BJ (cell line): Measurements from ENCODE around the gene REEP6. TPM values are rescaled to one million over a fixed set of nuclear protein-coding genes. Genes with fewer than 3 reads are reported as not detected.
"Not testable (repeated sequence)": the region's sequence is repeated elsewhere in the genome, so short reads cannot be mapped to it uniquely, and the experiment has no call there.

Experiments used
- CTCF ChIA-PET: fragments of 350-600 bp; formaldehyde crosslinking; extraction: SDS; loops from one replicate; lab custom pipeline; 2021; ENCODE audit warnings: antibody characterized with exemption, inconsistent platforms; lab: Yijun Ruan, JAX
- POLR2A ChIA-PET: fragments of 300-600 bp; sonication (Branson Sonifier 250); formaldehyde crosslinking; extraction: SDS; loops from one replicate; lab custom pipeline; 2021; ENCODE audit warnings: antibody characterized with exemption; lab: Charles Lee
- DNase-seq: peaks from one replicate; pipeline ENCODE4 v3.0.0-alpha.2; 2011; ENCODE audit warnings: low read depth
- H3K27me3 ChIP-seq: 2 replicates; pipeline ENCODE4 v1.6.0; 2011; ENCODE audit warnings: low read length; ENCODE audit not compliant: control insufficient read depth, insufficient read depth
- H3K36me3 ChIP-seq: 2 replicates; pipeline ENCODE4 v1.5.1; 2011; ENCODE audit warnings: low read length; ENCODE audit not compliant: control insufficient read depth, insufficient read depth
- H3K4me3 ChIP-seq: 2 replicates; pipeline ENCODE4 v1.5.1; 2011; ENCODE audit warnings: low read depth, mild to moderate bottlenecking, control low read depth, low read length
- CTCF ChIP-seq: IDR thresholded peaks from 2 replicates; pipeline ENCODE4 v1.5.1; 2011; ENCODE audit warnings: low read depth, mild to moderate bottlenecking, control low read depth, inconsistent platforms, low read length, moderate library complexity; ENCODE audit not compliant: insufficient read depth
- polyA plus RNA-seq: library from polyadenylated mRNA; depleted of rRNA; stranded (reverse); fragments of >200 nt; gene quantifications from 2 replicates; pipeline ENCODE4 v1.2.3, GENCODE V29; 2011

REEP6 gene
- polyA plus RNA-seq, 1 experiment: 3.1 TPM

GRCh38 chr19:1474765-1475351 is 16.1 kb upstream of the REEP6 start:
- H3K36me3 ChIP-seq: peaks cover 6% of the 10 kb centered on the region
- POLR2A ChIA-PET: no interaction called here
- no peak for TF ChIP-seq CTCF
- CTCF ChIA-PET: interaction anchor here (2.1 kb wide), 1 partner anchor 9 kb away, joined by 8 read pairs; no protein-coding TSS in a partner anchor
- no peak for DNase-seq
- no peak overlapping the region for H3K4me3 ChIP-seq
- peaks cover 14% of the 10 kb centered on the region for H3K27me3 ChIP-seq

- CTCF ChIA-PET: interaction anchor here (2.1 kb wide), 1 partner anchor 10 kb away, joined by 8 read pairs; no protein-coding TSS in a partner anchor
- POLR2A ChIA-PET: no interaction called here
- no peak for DNase-seq
- TF ChIP-seq CTCF: no peak
- H3K27me3 ChIP-seq: peaks cover 12% of the 10 kb centered on the region
- H3K4me3 ChIP-seq: no peak overlapping the region
- peaks cover 6% of the 10 kb centered on the region for H3K36me3 ChIP-seq
These were observed 15.1 kb upstream of the REEP6 start for GRCh38 chr19:1475751-1476437.

- POLR2A ChIA-PET, H3K4me3 ChIP-seq, H3K36me3 ChIP-seq, DNase-seq, H3K27me3 ChIP-seq: not testable (repeated sequence)
- CTCF ChIA-PET: interaction anchor here (0.6 to 1.2 kb wide), 2 partner anchors 32 to 175 kb away, joined by 4 read pairs; no protein-coding TSS in a partner anchor
These were observed 13.9 kb upstream of the REEP6 start for GRCh38 chr19:1477056-1477455.

GRCh38 chr19:1478934-1479707 is 11.9 kb upstream of the REEP6 start, which contains the start of gene C19orf25:
C19orf25 (minus strand) TSS chr19:1479215; CDS start chr19:1478903, 312 bp downstream.
- CTCF ChIA-PET: interaction anchor here (1.7 kb wide), 1 partner anchor 12 kb away, joined by 5 read pairs; no protein-coding TSS in a partner anchor
- POLR2A ChIA-PET: no interaction called here
- peaks cover 6% of the 10 kb centered on the region for H3K36me3 ChIP-seq
- peak; percentile 64 for DNase-seq
- no peaks in the 10 kb centered on the region for H3K27me3 ChIP-seq
- peak within 1 kb of the TSS; percentile 99 for H3K4me3 ChIP-seq
- TF ChIP-seq CTCF: no peak

GRCh38 chr19:1481224-1481892 is 9.6 kb upstream of the REEP6 start:
- no peak for TF ChIP-seq CTCF
- Histone ChIP-seq H3K27me3 (no peaks in the 10 kb centered on the region), H3K36me3 (0 out of 2 replicates have a peak, but pooled peaks cover 1% of the 10 kb centered on the region), H3K4me3 (no peak overlapping the region)
- CTCF ChIA-PET: interaction anchor here (1.4 kb wide), 1 partner anchor 36 kb away, joined by 6 read pairs; no protein-coding TSS in a partner anchor
- DNase-seq: no peak
- POLR2A ChIA-PET: no interaction called here
